Right atrium auricular region (tissue), 2 donors: ENCODE data around the gene PON3. TPM values are rescaled to one million over a fixed set of nuclear protein-coding genes. Genes with fewer than 3 reads are reported as not detected.

Source experiments
- DNase-seq: peaks from one replicate; pipeline ENCODE4 v3.0.0-alpha.2; 2019; ENCODE audit warnings: low spot score
- H3K27ac ChIP-seq, 2 donors: fragments of 200-600 bp; sonication (generic); 1 replicate in 1 of 2; 2 replicates in 1 of 2; pipeline ENCODE4 v1.5.1; 2016 to 2019
- H3K27me3 ChIP-seq, 2 donors: fragments of 200-600 bp; sonication (generic); one replicate each; pipeline versions ENCODE4 v1.5.1 to v1.6.0; 2017 to 2019
- H3K36me3 ChIP-seq: fragments of 200-600 bp; sonication (generic); one replicate; pipeline ENCODE4 v1.5.1; 2016
- H3K4me1 ChIP-seq, 2 donors: fragments of 200-600 bp; sonication (generic); one replicate each; pipeline versions ENCODE4 v1.5.1 to v1.6.0; 2017 to 2019
- H3K4me3 ChIP-seq, 2 donors: fragments of 200-600 bp; sonication (generic); 1 replicate in 1 of 2; 2 replicates in 1 of 2; pipeline ENCODE4 v1.5.1; 2017 to 2019; ENCODE audit warnings: mild to moderate bottlenecking in 1 of 2, moderate library complexity in 1 of 2
- H3K9me3 ChIP-seq, 2 donors: fragments of 200-600 bp; sonication (generic); one replicate each; pipeline ENCODE4 v1.5.1; 2019
- CTCF ChIP-seq, 2 donors: fragments of 200-600 bp; sonication (generic); IDR thresholded peaks; one replicate each; pipeline ENCODE4 v1.5.1; 2019; ENCODE audit warnings: antibody characterized with exemption in 2 of 2
- total RNA-seq, 2 donors: library from RNA; depleted of rRNA; stranded (reverse); fragments of >200 nt; gene quantifications; one replicate each; pipeline ENCODE4 v1.1.0, GENCODE V29; 2016

PON3 gene
- total RNA-seq, 2 donors from 2014 or later: 1.7 TPM; not detected in 1

- H3K4me1 ChIP-seq: no peaks in the 10 kb centered on the region
- no peaks in the 10 kb centered on the region for H3K36me3 ChIP-seq
- no peak for DNase-seq
- no peak for TF ChIP-seq CTCF (IDR thresholded peaks at IDR 0.05)
- no peak within 1 kb of the TSS for H3K4me3 ChIP-seq
- no peaks in the 10 kb centered on the region for H3K9me3 ChIP-seq
- no peaks in the 10 kb centered on the region for H3K27me3 ChIP-seq
- no peak within 1 kb of the TSS for H3K27ac ChIP-seq
These were observed 71.7 kb downstream of the PON3 start, which contains the start of gene PON1 for GRCh38 chr7:95324431-95324830. TSS of gene PON1 (minus strand) at chr7:95324532. CDS start at chr7:95324475, 57 bp downstream.

GRCh38 chr7:95323410-95324129, 72.6 kb downstream of the PON3 start:
- H3K27ac ChIP-seq: no peak overlapping the region
- no peaks in the 10 kb centered on the region for H3K9me3 ChIP-seq
- TF ChIP-seq CTCF (IDR thresholded peaks at IDR 0.05): no peak

GRCh38 chr7:95322854-95323253, 73.3 kb downstream of the PON3 start:
- Histone ChIP-seq H3K27me3 (no peaks in the 10 kb centered on the region), H3K36me3 (no peaks in the 10 kb centered on the region), H3K4me1 (no peaks in the 10 kb centered on the region), H3K27ac (no peak overlapping the region), H3K9me3 (no peaks in the 10 kb centered on the region), H3K4me3 (no peak overlapping the region)
- DNase-seq: no peak
- TF ChIP-seq CTCF (IDR thresholded peaks at IDR 0.05): no peak

More at GRCh38 chr7:95323410-95324129, 72.6 kb downstream of the PON3 start:
- Histone ChIP-seq H3K4me3 (no peak overlapping the region), H3K36me3 (no peaks in the 10 kb centered on the region), H3K4me1 (no peaks in the 10 kb centered on the region), H3K27me3 (no peaks in the 10 kb centered on the region)
- DNase-seq: no peak

GRCh38 chr7:95322396-95322795, 73.8 kb downstream of the PON3 start:
- no peak for DNase-seq
- no peak for TF ChIP-seq CTCF (IDR thresholded peaks at IDR 0.05)
- H3K27me3 ChIP-seq: no peaks in the 10 kb centered on the region
- H3K36me3 ChIP-seq: no peaks in the 10 kb centered on the region
- no peaks in the 10 kb centered on the region for H3K9me3 ChIP-seq
- H3K27ac ChIP-seq: no peak overlapping the region
- no peak overlapping the region for H3K4me3 ChIP-seq
- H3K4me1 ChIP-seq: no peaks in the 10 kb centered on the region

GRCh38 chr7:95321720-95322119, 74.5 kb downstream of the PON3 start:
- no peak for DNase-seq
- no peaks in the 10 kb centered on the region for H3K27me3 ChIP-seq

More at GRCh38 chr7:95321720-95322119, 74.5 kb downstream of the PON3 start:
- Histone ChIP-seq H3K27ac (no peak overlapping the region), H3K36me3 (no peaks in the 10 kb centered on the region), H3K4me1 (no peaks in the 10 kb centered on the region), H3K4me3 (no peak overlapping the region), H3K9me3 (no peaks in the 10 kb centered on the region)
- no peak for TF ChIP-seq CTCF (IDR thresholded peaks at IDR 0.05)
